ENCODE data around the gene SERPINB6.

SERPINB6 gene

GRCh38 chr6:2990932-2991506 lies 19.7 kb upstream of the SERPINB6 start:
- H3K4me1 ChIP-seq (ENCODE audit: low read length), result peaks cover 12% of the 10 kb centered on the region
- H4K20me1 ChIP-seq (ENCODE audit: insufficient read depth, low read length), result no peaks in the 10 kb centered on the region
- TF ChIP-seq EZH2phosphoT487 (IDR thresholded peaks at IDR 0.05; ENCODE audit: low read depth), result no peak
- TF ChIP-seq CTCF (IDR thresholded peaks at IDR 0.05; ENCODE audit: low read depth, low read length), result no peak
- H3K27me3 ChIP-seq (ENCODE audit: low read depth, low read length), result 0 out of 2 replicates have a peak, but pooled peaks cover 5% of the 10 kb centered on the region
- no peak overlapping the region for H3K27ac ChIP-seq (ENCODE audit: low read length)
- no peaks in the 10 kb centered on the region for H3K36me3 ChIP-seq (replicated peaks; ENCODE audit: low read depth, low read length)
- no peaks in the 10 kb centered on the region for H3K79me2 ChIP-seq (ENCODE audit: low read length)
- H3K9ac ChIP-seq (ENCODE audit: low read length), result no peak overlapping the region
- no peak overlapping the region for H3K4me3 ChIP-seq (ENCODE audit: low read length)
- no peak overlapping the region for H3K4me2 ChIP-seq (ENCODE audit: low read length)
- no peaks in the 10 kb centered on the region for H3K9me3 ChIP-seq (ENCODE audit: insufficient read depth, low read length)
- no peak overlapping the region for H2AFZ ChIP-seq (ENCODE audit: low read depth, low read length)

- no peaks in the 10 kb centered on the region for H3K79me2 ChIP-seq (ENCODE audit: low read length)
- no peaks in the 10 kb centered on the region for H3K9me3 ChIP-seq (ENCODE audit: insufficient read depth, low read length)
- peak overlapping the region; percentile 81 for H3K9ac ChIP-seq (ENCODE audit: low read length)
- TF ChIP-seq CTCF (IDR thresholded peaks at IDR 0.05; ENCODE audit: low read depth, low read length) (no peak), EZH2phosphoT487 (IDR thresholded peaks at IDR 0.05; ENCODE audit: low read depth) (no peak)
- H3K4me1 ChIP-seq (ENCODE audit: low read length), result peaks cover 12% of the 10 kb centered on the region
- H3K4me3 ChIP-seq (ENCODE audit: low read length), result peak overlapping the region; percentile 84
- H3K27me3 ChIP-seq (ENCODE audit: low read depth, low read length), result 0 out of 2 replicates have a peak, but pooled peaks cover 2% of the 10 kb centered on the region
- no peaks in the 10 kb centered on the region for H3K36me3 ChIP-seq (replicated peaks; ENCODE audit: low read depth, low read length)
- peak overlapping the region; percentile 96 for H3K4me2 ChIP-seq (ENCODE audit: low read length)
- H4K20me1 ChIP-seq (ENCODE audit: insufficient read depth, low read length), result no peaks in the 10 kb centered on the region
- peak overlapping the region; percentile 87 for H3K27ac ChIP-seq (ENCODE audit: low read length)
- peak overlapping the region; percentile 81; the same call in 1 of the 2 replicates for H2AFZ ChIP-seq (ENCODE audit: low read depth, low read length)
Measured at GRCh38 chr6:2990248-2990931, 19.0 kb upstream of the SERPINB6 start.

GRCh38 chr6:2989332-2990247 lies 18.2 kb upstream of the SERPINB6 start:
- TF ChIP-seq CTCF (IDR thresholded peaks at IDR 0.05; ENCODE audit: low read depth, low read length), result no peak
- TF ChIP-seq EZH2phosphoT487 (IDR thresholded peaks at IDR 0.05; ENCODE audit: low read depth), result no peak
- H3K9me3 ChIP-seq (ENCODE audit: insufficient read depth, low read length), result no peaks in the 10 kb centered on the region
- H4K20me1 ChIP-seq (ENCODE audit: insufficient read depth, low read length), result no peaks in the 10 kb centered on the region
- H3K36me3 ChIP-seq (replicated peaks; ENCODE audit: low read depth, low read length), result no peaks in the 10 kb centered on the region
- H2AFZ ChIP-seq (ENCODE audit: low read depth, low read length), result peak overlapping the region; percentile 81
- H3K4me3 ChIP-seq (ENCODE audit: low read length), result peak overlapping the region; percentile 84
- peak overlapping the region; percentile 87 for H3K27ac ChIP-seq (ENCODE audit: low read length)
- H3K79me2 ChIP-seq (ENCODE audit: low read length), result no peaks in the 10 kb centered on the region
- no peaks in the 10 kb centered on the region for H3K27me3 ChIP-seq (ENCODE audit: low read depth, low read length)
- peak overlapping the region; percentile 96 for H3K4me2 ChIP-seq (ENCODE audit: low read length)
- H3K9ac ChIP-seq (ENCODE audit: low read length), result peak overlapping the region; percentile 81
- peaks cover 12% of the 10 kb centered on the region for H3K4me1 ChIP-seq (ENCODE audit: low read length)

Data from OCI-LY3 (cell line).